CD4-positive, alpha-beta T cell (primary cell): ENCODE results near the gene TFEB. TPM values are rescaled to one million over a fixed set of nuclear protein-coding genes. Genes with fewer than 3 reads are reported as not detected.

Experiments
- ATAC-seq: fragments of 200-7000 bp; cut with Tn5 transposase; one replicate; pipeline ENCODE4 v1.10.0; 2022; ENCODE audit warnings: mild to moderate bottlenecking; ENCODE audit not compliant: poor library complexity
- CTCF ChIA-PET: fragments of 350-600 bp; sonication (Branson Sonifier 250); formaldehyde crosslinking; loops from one replicate; lab custom pipeline; 2021; ENCODE audit warnings: antibody characterized with exemption, inconsistent platforms; lab: Charles Lee
- POLR2A ChIA-PET: fragments of 350-600 bp; sonication (Branson Sonifier 250); formaldehyde crosslinking; loops from one replicate; lab custom pipeline; 2021; ENCODE audit warnings: antibody characterized with exemption, inconsistent platforms; lab: Charles Lee
- DNase-seq, 14 experiments: peaks; one replicate each; pipeline ENCODE4 v3.0.0-alpha.2; 2013 to 2020; ENCODE audit warnings: mixed read lengths in 2 of 14
- H3K27ac ChIP-seq, 2 donors: one replicate each; pipeline versions ENCODE4 v1.5.1 to v1.7.0; 2013; ENCODE audit warnings: low read length in 2 of 2, low read depth in 1 of 2, mild to moderate bottlenecking in 1 of 2
- H3K27me3 ChIP-seq, 2 experiments: 1 replicate in 1 of 2; 2 replicates in 1 of 2; pipeline versions ENCODE4 v1.6.1 to v1.7.0; 2013; ENCODE audit warnings: low read length in 2 of 2, control low read depth in 1 of 2, mild to moderate bottlenecking in 1 of 2, moderate library complexity in 1 of 2; ENCODE audit not compliant: insufficient read depth in 2 of 2, control insufficient read depth in 1 of 2
- H3K36me3 ChIP-seq: one replicate; pipeline ENCODE4 v1.6.1; 2013; ENCODE audit warnings: low read length, control low read depth; ENCODE audit not compliant: insufficient read depth
- H3K4me1 ChIP-seq: one replicate; pipeline ENCODE4 v1.6.1; 2013; ENCODE audit warnings: low read length, control low read depth; ENCODE audit not compliant: insufficient read depth
- H3K4me3 ChIP-seq: one replicate; pipeline ENCODE4 v1.5.1; 2013; ENCODE audit warnings: mild to moderate bottlenecking, low read length, moderate library complexity
- H3K9me3 ChIP-seq, 2 experiments: 1 replicate in 1 of 2; 2 replicates in 1 of 2; pipeline versions ENCODE4 v1.6.1 to v1.7.0; 2013; ENCODE audit warnings: low read length in 2 of 2, mild to moderate bottlenecking in 2 of 2, control low read depth in 1 of 2, moderate library complexity in 1 of 2; ENCODE audit not compliant: control insufficient read depth in 1 of 2, insufficient read depth in 1 of 2
- H3K27ac Mint-ChIP-seq: one replicate; pipeline ENCODE4 v1.8.0; 2020; ENCODE audit warnings: mixed read lengths
- H3K27me3 Mint-ChIP-seq: one replicate; pipeline ENCODE4 v1.8.0; 2021; ENCODE audit warnings: mixed read lengths
- H3K36me3 Mint-ChIP-seq: one replicate; pipeline ENCODE4 v1.8.0; 2021; ENCODE audit warnings: low read depth, mixed read lengths
- H3K4me1 Mint-ChIP-seq: one replicate; pipeline ENCODE4 v1.8.0; 2021; ENCODE audit warnings: low read depth, mixed read lengths
- H3K4me3 Mint-ChIP-seq: one replicate; pipeline ENCODE4 v1.8.0; 2020; ENCODE audit warnings: mild to moderate bottlenecking, mixed read lengths
- H3K9me3 Mint-ChIP-seq: one replicate; pipeline ENCODE4 v1.8.0; 2020; ENCODE audit warnings: mixed read lengths
- intact Hi-C, 2 experiments: fragments of 100-400 bp; cut with DNase I in 1 of 2; cut with micrococcal nuclease in 1 of 2; formaldehyde crosslinking; loops; one replicate each; pipeline versions ENCODE4 v1.15.1 to v1.9.0; 2023 to 2025; cut with DNase I, micrococcal nuclease
- total RNA-seq, 174 experiments: library from RNA in 2 of 174; stranded (reverse) in 2 of 174; gene quantifications; one replicate each; pipeline ENCODE4 v1.2.3 and lab custom pipeline; 2021 to 2026
- TF ChIP-seq, protein P1 (sequence below): fragments of 200-600 bp; IDR thresholded peaks from one replicate; pipeline ENCODE4 v1.8.0; 2022; ENCODE audit warnings: antibody characterized with exemption, mild to moderate bottlenecking

The TFEB gene
- total RNA-seq, 2 experiments from 2014 or later: 23.8 to 24.1 TPM

DNA sequence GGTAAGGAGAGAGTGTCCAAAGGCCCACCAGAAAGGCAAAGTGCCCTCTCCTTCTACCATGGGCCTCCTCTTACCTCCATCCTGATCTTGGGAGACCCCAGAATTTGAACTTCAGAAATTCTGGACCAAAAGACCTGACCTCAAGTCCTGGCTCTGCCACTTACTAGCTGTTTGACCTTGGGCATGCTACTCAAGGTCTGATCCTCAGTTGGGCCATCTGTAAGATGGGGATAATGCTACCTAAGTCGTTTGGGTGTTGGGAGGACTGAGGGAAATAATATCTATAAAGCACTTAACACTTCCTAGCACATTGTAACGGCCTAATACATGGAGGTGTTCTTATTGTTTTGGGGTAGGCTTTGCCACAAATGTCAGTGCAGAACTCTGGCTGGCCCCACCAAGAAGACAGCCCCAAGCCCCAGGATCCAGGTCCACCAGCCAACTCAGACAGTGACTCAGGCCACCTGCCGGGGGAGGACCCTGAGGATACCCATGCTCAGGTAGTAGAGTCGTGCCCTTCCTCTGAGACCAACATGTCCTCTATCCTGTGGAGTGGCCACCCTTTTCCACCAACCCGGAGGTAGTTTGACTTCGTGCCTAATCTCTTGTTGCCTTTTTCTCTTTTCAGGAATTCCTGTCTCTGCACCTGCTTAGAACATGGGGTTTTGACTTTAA, 47.8 kb upstream of the TFEB start:
- H3K36me3 Mint-ChIP-seq: peaks cover 12% of the 10 kb centered on the region
- H3K36me3 ChIP-seq: no peaks in the 10 kb centered on the region
- DNase-seq: no peak
- ChIA-PET POLR2A (interaction anchor here (0.6 kb wide), 1 partner anchor 264 kb away, joined by 3 read pairs; no protein-coding TSS in a partner anchor), CTCF (interaction anchor here (2.5 kb wide), 1 partner anchor 261 kb away, joined by 5 read pairs; no protein-coding TSS in a partner anchor)
- H3K4me1 ChIP-seq: peaks cover 39% of the 10 kb centered on the region
- peak overlapping the region; percentile 48 for H3K4me3 Mint-ChIP-seq
- H3K4me3 ChIP-seq: no peak overlapping the region
- peaks cover 11% of the 10 kb centered on the region for H3K27me3 Mint-ChIP-seq
- intact Hi-C loops: loop anchor here (10.0 kb wide), 2 partner anchors 782 to 1112 kb away; partner anchors contain the start of gene UBR2 (in 1 of the 2)
- H3K27ac ChIP-seq: no peak overlapping the region
- H3K9me3 ChIP-seq: peaks cover 0 to 3% of the 10 kb centered on the region in 2 experiments
- H3K4me1 Mint-ChIP-seq: peaks cover 33% of the 10 kb centered on the region
- peaks cover 7 to 8% of the 10 kb centered on the region in 2 experiments for H3K27me3 ChIP-seq
- ATAC-seq: no peak
- H3K9me3 Mint-ChIP-seq: no peaks in the 10 kb centered on the region
- no peak overlapping the region for H3K27ac Mint-ChIP-seq
- TF ChIP-seq, protein P1, sequence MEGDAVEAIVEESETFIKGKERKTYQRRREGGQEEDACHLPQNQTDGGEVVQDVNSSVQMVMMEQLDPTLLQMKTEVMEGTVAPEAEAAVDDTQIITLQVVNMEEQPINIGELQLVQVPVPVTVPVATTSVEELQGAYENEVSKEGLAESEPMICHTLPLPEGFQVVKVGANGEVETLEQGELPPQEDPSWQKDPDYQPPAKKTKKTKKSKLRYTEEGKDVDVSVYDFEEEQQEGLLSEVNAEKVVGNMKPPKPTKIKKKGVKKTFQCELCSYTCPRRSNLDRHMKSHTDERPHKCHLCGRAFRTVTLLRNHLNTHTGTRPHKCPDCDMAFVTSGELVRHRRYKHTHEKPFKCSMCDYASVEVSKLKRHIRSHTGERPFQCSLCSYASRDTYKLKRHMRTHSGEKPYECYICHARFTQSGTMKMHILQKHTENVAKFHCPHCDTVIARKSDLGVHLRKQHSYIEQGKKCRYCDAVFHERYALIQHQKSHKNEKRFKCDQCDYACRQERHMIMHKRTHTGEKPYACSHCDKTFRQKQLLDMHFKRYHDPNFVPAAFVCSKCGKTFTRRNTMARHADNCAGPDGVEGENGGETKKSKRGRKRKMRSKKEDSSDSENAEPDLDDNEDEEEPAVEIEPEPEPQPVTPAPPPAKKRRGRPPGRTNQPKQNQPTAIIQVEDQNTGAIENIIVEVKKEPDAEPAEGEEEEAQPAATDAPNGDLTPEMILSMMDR: no peak

DNA sequence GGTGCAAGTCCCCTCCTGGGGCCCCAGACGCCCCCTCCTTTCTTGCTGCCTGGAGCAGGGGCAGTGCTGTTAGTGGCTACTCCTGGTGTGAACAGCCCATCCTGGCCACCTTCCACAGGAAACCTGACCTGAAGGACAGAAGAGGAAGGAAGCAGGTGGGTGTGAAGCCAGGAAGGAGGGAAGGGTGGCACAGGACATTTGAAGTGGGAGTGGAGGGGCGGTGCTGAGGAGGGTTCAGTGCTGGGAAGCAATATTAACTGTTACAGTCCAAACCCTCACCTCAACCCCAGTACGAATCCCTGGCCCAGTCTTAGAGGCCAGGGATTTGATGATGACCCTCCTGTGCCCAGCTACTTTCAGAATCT, 45.9 kb upstream of the TFEB start:
- Histone ChIP-seq H3K36me3 (peaks cover 10% of the 10 kb centered on the region), H3K4me3 (no peak overlapping the region), H3K27ac (no peak overlapping the region), H3K9me3 (peaks cover 0 to 3% of the 10 kb centered on the region in 2 experiments), H3K27me3 (peaks cover 7 to 8% of the 10 kb centered on the region in 2 experiments), H3K4me1 (peaks cover 33% of the 10 kb centered on the region)
- Mint-ChIP-seq H3K4me1 (peaks cover 25% of the 10 kb centered on the region), H3K4me3 (peak overlapping the region; percentile 82), H3K27ac (no peak overlapping the region), H3K27me3 (peaks cover 11% of the 10 kb centered on the region), H3K9me3 (no peaks in the 10 kb centered on the region), H3K36me3 (peaks cover 5% of the 10 kb centered on the region)
- intact Hi-C loops: loop anchor here (2.0 to 10.0 kb wide), 3 partner anchors 385 to 1113 kb away; partner anchors contain the start of gene UBR2 (in 1 of the 2)
- ATAC-seq (no peak), DNase-seq (no peak)
- POLR2A ChIA-PET: interaction anchor here (1.1 kb wide), 1 partner anchor 269 kb away, joined by 3 read pairs; the partner anchor contains the start of gene TAF8
- TF ChIP-seq, protein P1: no peak
- CTCF ChIA-PET: interaction anchor here (0.7 to 2.5 kb wide), 3 partner anchors 140 to 387 kb away, joined by 3 to 8 read pairs (median 5); partner anchors contain the start of genes BYSL and MED20

DNA sequence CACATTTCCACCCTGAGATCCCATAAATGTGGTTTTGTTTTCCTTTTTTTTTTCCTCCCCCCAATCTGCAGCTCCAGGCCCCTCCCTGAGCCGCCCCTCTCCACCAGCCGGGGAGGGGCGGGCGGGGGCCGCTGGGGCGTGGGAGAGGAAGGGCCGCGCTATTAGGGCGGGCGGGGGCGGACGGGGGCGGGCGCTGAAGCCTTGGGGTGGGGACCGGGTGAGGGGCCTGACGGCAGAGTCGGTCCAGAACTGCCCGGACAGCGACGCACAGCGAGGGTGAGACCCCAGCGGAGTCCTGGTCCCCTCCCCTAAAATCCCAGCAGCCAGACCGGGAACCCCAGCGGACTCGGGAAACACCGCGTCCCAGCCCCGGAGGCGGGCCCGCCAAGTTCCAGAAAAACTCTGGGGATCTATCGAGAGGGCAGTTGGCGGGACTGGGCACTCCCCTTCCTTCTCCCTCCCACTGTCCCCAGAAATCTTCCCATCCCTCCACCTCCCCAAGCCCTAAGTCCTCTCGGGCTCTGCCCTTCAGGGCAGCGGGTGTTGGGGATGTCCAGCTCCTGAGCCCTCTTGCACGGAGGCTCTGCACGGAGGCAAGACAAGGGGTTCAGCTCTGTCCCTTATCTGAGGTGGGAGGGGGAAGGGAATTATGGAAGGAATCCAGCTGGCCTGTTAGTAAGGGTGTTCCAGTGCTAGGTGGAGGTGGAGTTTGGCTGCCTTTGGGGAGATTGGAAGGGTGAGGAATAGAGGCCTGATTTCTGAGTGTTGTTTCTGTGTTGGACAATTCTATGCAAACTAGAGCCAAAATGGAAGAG, 45.4 kb upstream of the TFEB start, which contains the start of gene PRICKLE4:
Gene PRICKLE4 (plus strand): TSS at position 232 of the 815 bp plus-strand sequence. CDS start 2,692 bp downstream, outside the sequence.
- DNase-seq: peak in 1 of 14 experiments; percentile 37
- H3K36me3 Mint-ChIP-seq: peaks cover 7% of the 10 kb centered on the region
- peaks cover 28% of the 10 kb centered on the region for H3K4me1 ChIP-seq
- ChIA-PET POLR2A (interaction anchor here (1.1 kb wide), 1 partner anchor 270 kb away, joined by 3 read pairs; the partner anchor contains the start of gene TAF8), CTCF (interaction anchor here (1.2 to 2.5 kb wide), 3 partner anchors 141 to 264 kb away, joined by 3 to 8 read pairs (median 5); partner anchors contain the start of genes BYSL and MED20)
- peak within 1 kb of the TSS; percentile 75 for H3K4me3 ChIP-seq
- TF ChIP-seq, protein P1: no peak
- H3K9me3 ChIP-seq: peaks cover 0 to 3% of the 10 kb centered on the region in 2 experiments
- H3K27ac ChIP-seq: no peak within 1 kb of the TSS
- peaks cover 7 to 8% of the 10 kb centered on the region in 2 experiments for H3K27me3 ChIP-seq
- intact Hi-C loops: loop anchor here (1.0 to 10.0 kb wide), 7 partner anchors 264 to 1114 kb away; partner anchors contain the start of gene UBR2 (in 1 of the 2)
- H3K27ac Mint-ChIP-seq: peak within 1 kb of the TSS; percentile 68
- peak within 1 kb of the TSS; percentile 99 for H3K4me3 Mint-ChIP-seq
- ATAC-seq: no peak
- no peaks in the 10 kb centered on the region for H3K9me3 Mint-ChIP-seq
- peaks cover 25% of the 10 kb centered on the region for H3K4me1 Mint-ChIP-seq
- H3K36me3 ChIP-seq: peaks cover 10% of the 10 kb centered on the region
- H3K27me3 Mint-ChIP-seq: peaks cover 11% of the 10 kb centered on the region
